Naive thymus-derived CD4-positive, alpha-beta T cell (primary cell): Measurements from ENCODE around the gene DLX6. TPM values are rescaled to one million over a fixed set of nuclear protein-coding genes. Genes with fewer than 3 reads are reported as not detected.

Source experiments
- ATAC-seq: fragments of 150-1000 bp; cut with Tn5 transposase; 2 replicates; pipeline ENCODE4 v1.10.0; 2021; ENCODE audit warnings: mild to moderate bottlenecking, moderate library complexity
- CTCF ChIA-PET: fragments of 350-600 bp; sonication (Branson Sonifier 250); formaldehyde crosslinking; loops from one replicate; lab custom pipeline; 2021; ENCODE audit warnings: antibody characterized with exemption; lab: Charles Lee
- POLR2A ChIA-PET: fragments of 350-600 bp; sonication (Branson Sonifier 250); formaldehyde crosslinking; loops from one replicate; lab custom pipeline; 2021; ENCODE audit warnings: antibody characterized with exemption, inconsistent platforms; lab: Charles Lee
- DNase-seq, 9 donors: peaks; one replicate each; pipeline versions ENCODE4 v3.0.0 to v3.0.0-alpha.2; 2020 to 2022; ENCODE audit warnings: mixed read lengths in 1 of 9
- H3K27ac ChIP-seq: one replicate; pipeline ENCODE4 v1.7.0; 2013; ENCODE audit warnings: mild to moderate bottlenecking, low read depth, low read length, moderate library complexity
- H3K27me3 ChIP-seq, 2 donors: one replicate each; pipeline ENCODE4 v1.7.0; 2013; ENCODE audit warnings: low read length in 2 of 2, mild to moderate bottlenecking in 2 of 2, moderate library complexity in 2 of 2; ENCODE audit not compliant: control insufficient read depth in 2 of 2, insufficient read depth in 2 of 2
- H3K36me3 ChIP-seq, 3 experiments: 1 replicate in 2 of 3; 2 replicates in 1 of 3; pipeline ENCODE4 v1.7.0; 2013; ENCODE audit warnings: low read length in 3 of 3, mild to moderate bottlenecking in 3 of 3, moderate library complexity in 1 of 3; ENCODE audit not compliant: insufficient read depth in 3 of 3, control insufficient read depth in 2 of 3
- H3K4me1 ChIP-seq, 2 donors: one replicate each; pipeline ENCODE4 v1.7.0; 2013; ENCODE audit warnings: low read length in 2 of 2, mild to moderate bottlenecking in 2 of 2, moderate library complexity in 1 of 2; ENCODE audit not compliant: control insufficient read depth in 2 of 2, insufficient read depth in 2 of 2
- H3K4me3 ChIP-seq: 2 replicates; pipeline ENCODE4 v1.7.0; 2013; ENCODE audit warnings: mild to moderate bottlenecking, low read length
- H3K9me3 ChIP-seq, 3 experiments: 1 replicate in 2 of 3; 2 replicates in 1 of 3; pipeline ENCODE4 v1.7.0; 2013; ENCODE audit warnings: low read length in 3 of 3; ENCODE audit not compliant: control insufficient read depth in 2 of 3
- H3K27ac Mint-ChIP-seq, 9 donors: one replicate each; pipeline ENCODE4 v1.8.0; 2020 to 2022; ENCODE audit warnings: mixed read lengths in 9 of 9, mild to moderate bottlenecking in 8 of 9, moderate library complexity in 5 of 9, inconsistent platforms in 2 of 9
- H3K27me3 Mint-ChIP-seq, 5 donors: one replicate each; pipeline ENCODE4 v1.8.0; 2021 to 2022; ENCODE audit warnings: mixed read lengths in 5 of 5, mild to moderate bottlenecking in 1 of 5
- H3K36me3 Mint-ChIP-seq, 5 donors: one replicate each; pipeline ENCODE4 v1.8.0; 2020 to 2022; ENCODE audit warnings: mixed read lengths in 5 of 5, mild to moderate bottlenecking in 3 of 5, inconsistent platforms in 1 of 5
- H3K4me1 Mint-ChIP-seq, 7 donors: one replicate each; pipeline ENCODE4 v1.8.0; 2020 to 2022; ENCODE audit warnings: mixed read lengths in 7 of 7, mild to moderate bottlenecking in 3 of 7, inconsistent platforms in 1 of 7
- H3K4me3 Mint-ChIP-seq, 10 donors: one replicate each; pipeline ENCODE4 v1.8.0; 2020 to 2022; ENCODE audit warnings: mild to moderate bottlenecking in 10 of 10, mixed read lengths in 10 of 10, moderate library complexity in 6 of 10, inconsistent platforms in 2 of 10
- H3K9me3 Mint-ChIP-seq, 11 donors: one replicate each; pipeline ENCODE4 v1.8.0; 2020 to 2022; ENCODE audit warnings: mixed read lengths in 11 of 11, mild to moderate bottlenecking in 4 of 11, inconsistent platforms in 1 of 11, moderate library complexity in 1 of 11
- intact Hi-C, 2 donors: fragments of 100-400 bp; cut with micrococcal nuclease; formaldehyde crosslinking; loops; one replicate each; pipeline ENCODE4 v1.15.1; 2023
- polyA plus RNA-seq, 2 donors: library from polyadenylated mRNA; unstranded; fragments of 300-500 nt; fragmentation: Illumina TruSeq; gene quantifications; one replicate each; pipeline ENCODE4 v1.2.3, GENCODE V29; 2021
- total RNA-seq, 6 experiments: library from RNA in 5 of 6; stranded (reverse) in 5 of 6; gene quantifications; 1 replicate in 5 of 6; 2 replicates in 1 of 6; pipeline ENCODE4 v1.2.3 and lab custom pipeline; 2021 to 2026

DLX6 gene
- total and polyA plus RNA-seq, 7 experiments from 2014 or later: not detected

DNA sequence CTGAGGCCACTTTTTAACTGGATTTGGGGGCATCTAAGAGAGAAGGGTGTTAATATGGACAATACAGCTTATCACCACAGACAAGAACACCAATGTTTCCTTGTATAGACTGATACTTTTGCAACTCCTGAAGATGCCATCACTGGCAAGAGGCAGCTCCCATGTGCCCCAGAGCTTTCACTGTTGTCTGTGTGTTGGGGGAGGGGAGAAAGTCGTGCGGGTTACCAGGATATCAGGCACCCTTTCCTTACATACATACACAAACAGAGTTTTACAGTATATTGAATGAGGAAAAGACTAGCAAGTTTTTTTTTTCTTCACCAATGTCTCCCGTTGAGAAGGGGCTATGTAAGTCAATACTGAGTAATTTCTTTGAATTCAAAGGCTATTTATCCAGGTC is 4.1 kb upstream of the DLX6 start:
- ATAC-seq (no peak), DNase-seq (no peak)
- peaks cover 5 to 10% of the 10 kb centered on the region in 2 donors for H3K4me1 ChIP-seq
- Mint-ChIP-seq H3K36me3 (peaks cover 0 to 10% (median 0%) of the 10 kb centered on the region in 5 donors), H3K4me3 (no peak overlapping the region), H3K4me1 (peaks cover 5 to 27% (median 18%) of the 10 kb centered on the region in 7 donors), H3K27me3 (peaks cover 86 to 97% (median 88%) of the 10 kb centered on the region in 5 donors), H3K27ac (no peak overlapping the region), H3K9me3 (peaks cover 0 to 43% (median 7%) of the 10 kb centered on the region in 11 donors)
- CTCF ChIA-PET: no interaction called here
- peaks cover 0 to 6% (median 0%) of the 10 kb centered on the region in 3 experiments for H3K9me3 ChIP-seq
- intact Hi-C loops: no loop called here
- POLR2A ChIA-PET: no interaction called here
- H3K36me3 ChIP-seq: no peaks in the 10 kb centered on the region
- no peak overlapping the region for H3K4me3 ChIP-seq
- no peak overlapping the region for H3K27ac ChIP-seq
- peaks cover 11 to 54% of the 10 kb centered on the region in 2 donors for H3K27me3 ChIP-seq

- Histone ChIP-seq H3K27ac (no peak overlapping the region), H3K27me3 (peaks cover 8 to 53% of the 10 kb centered on the region in 2 donors), H3K36me3 (no peaks in the 10 kb centered on the region), H3K9me3 (peaks cover 0 to 6% (median 0%) of the 10 kb centered on the region in 3 experiments), H3K4me1 (peaks cover 7 to 14% of the 10 kb centered on the region in 2 donors), H3K4me3 (no peak overlapping the region)
- DNase-seq: no peak
- peaks cover 0 to 36% (median 7%) of the 10 kb centered on the region in 11 donors for H3K9me3 Mint-ChIP-seq
- peaks cover 0 to 10% (median 0%) of the 10 kb centered on the region in 5 donors for H3K36me3 Mint-ChIP-seq
- intact Hi-C loops: no loop called here
- POLR2A ChIA-PET: no interaction called here
- H3K27ac Mint-ChIP-seq: peak overlapping the region in 1 of 9 donors; percentile 20
- H3K4me3 Mint-ChIP-seq: no peak overlapping the region
- H3K27me3 Mint-ChIP-seq: peaks cover 82 to 95% (median 85%) of the 10 kb centered on the region in 5 donors
- ATAC-seq: no peak
- peaks cover 7 to 29% (median 22%) of the 10 kb centered on the region in 7 donors for H3K4me1 Mint-ChIP-seq
- CTCF ChIA-PET: no interaction called here
Observed at GRCh38 chr7:97001656-97002554, 3.4 kb upstream of the DLX6 start.

DNA sequence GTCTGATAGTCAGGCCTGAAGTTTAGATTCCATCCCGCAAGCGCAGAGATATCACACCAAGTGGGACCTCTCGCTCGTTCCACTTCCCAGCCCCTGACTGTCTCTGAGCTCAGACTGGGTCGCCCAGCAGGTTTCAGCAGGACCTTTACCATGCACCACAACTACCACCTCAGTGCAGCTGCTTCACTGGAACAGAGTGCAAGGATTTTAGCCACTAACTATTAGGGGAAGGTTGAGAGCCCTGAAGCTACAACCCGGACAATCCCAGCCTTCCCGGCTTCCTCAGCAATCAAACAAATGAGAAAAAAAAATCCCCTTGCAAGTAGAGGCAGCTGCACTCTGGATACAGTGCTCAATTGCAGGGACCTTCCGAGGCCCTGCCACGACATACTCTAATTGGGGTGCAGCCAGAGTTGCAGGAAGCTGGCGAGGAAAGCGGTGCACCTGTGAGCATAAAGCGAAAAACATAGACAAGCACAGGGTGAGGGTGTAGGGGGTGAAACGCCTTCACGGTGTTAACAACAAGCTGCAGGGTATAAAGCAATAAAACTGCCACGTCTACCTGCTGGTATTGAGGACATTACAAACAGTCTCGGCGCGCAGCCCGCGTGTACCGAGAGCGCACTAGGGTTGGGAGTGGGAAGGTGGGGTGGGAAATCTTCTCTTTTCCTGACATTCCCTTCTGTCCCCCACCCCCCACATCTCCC is 2.6 kb upstream of the DLX6 start:
- Mint-ChIP-seq H3K9me3 (peaks cover 0 to 30% (median 7%) of the 10 kb centered on the region in 11 donors), H3K27ac (peak overlapping the region in 2 of 9 donors; percentile 33 to 43), H3K27me3 (peaks cover 79 to 95% (median 85%) of the 10 kb centered on the region in 5 donors), H3K4me3 (peak overlapping the region in 4 of 10 donors; percentile 6 to 75 (median 16)), H3K4me1 (peaks cover 7 to 29% (median 22%) of the 10 kb centered on the region in 7 donors), H3K36me3 (peaks cover 0 to 10% (median 0%) of the 10 kb centered on the region in 5 donors)
- ChIA-PET CTCF (no interaction called here), POLR2A (no interaction called here)
- no peak for DNase-seq
- Histone ChIP-seq H3K27me3 (peaks cover 8 to 49% of the 10 kb centered on the region in 2 donors), H3K27ac (no peak overlapping the region), H3K4me1 (peaks cover 12 to 19% of the 10 kb centered on the region in 2 donors), H3K9me3 (peaks cover 0 to 6% (median 0%) of the 10 kb centered on the region in 3 experiments), H3K4me3 (no peak overlapping the region), H3K36me3 (no peaks in the 10 kb centered on the region)
- no peak for ATAC-seq
- intact Hi-C loops: no loop called here

- Mint-ChIP-seq H3K36me3 (peaks cover 0 to 10% (median 0%) of the 10 kb centered on the region in 5 donors), H3K27me3 (peaks cover 80 to 94% (median 84%) of the 10 kb centered on the region in 5 donors), H3K4me3 (peak overlapping the region in 9 of 10 donors; percentile 17 to 88 (median 74)), H3K4me1 (peaks cover 7 to 29% (median 22%) of the 10 kb centered on the region in 7 donors), H3K27ac (peak overlapping the region in 2 of 9 donors; percentile 43 to 52), H3K9me3 (peaks cover 0 to 30% (median 7%) of the 10 kb centered on the region in 11 donors)
- Histone ChIP-seq H3K4me1 (peaks cover 12 to 19% of the 10 kb centered on the region in 2 donors), H3K4me3 (no peak overlapping the region), H3K9me3 (peaks cover 0 to 6% (median 0%) of the 10 kb centered on the region in 3 experiments), H3K36me3 (no peaks in the 10 kb centered on the region), H3K27ac (no peak overlapping the region), H3K27me3 (peaks cover 8 to 48% of the 10 kb centered on the region in 2 donors)
- ChIA-PET CTCF (no interaction called here), POLR2A (no interaction called here)
- no peak for ATAC-seq
- intact Hi-C loops: loop anchor here in 1 of 2 donors (1.0 kb wide), 1 partner anchor 21 kb away; the partner anchor contains the start of gene DLX5
- no peak for DNase-seq
Observed at GRCh38 chr7:97003262-97004246, 1.8 kb upstream of the DLX6 start.

DNA sequence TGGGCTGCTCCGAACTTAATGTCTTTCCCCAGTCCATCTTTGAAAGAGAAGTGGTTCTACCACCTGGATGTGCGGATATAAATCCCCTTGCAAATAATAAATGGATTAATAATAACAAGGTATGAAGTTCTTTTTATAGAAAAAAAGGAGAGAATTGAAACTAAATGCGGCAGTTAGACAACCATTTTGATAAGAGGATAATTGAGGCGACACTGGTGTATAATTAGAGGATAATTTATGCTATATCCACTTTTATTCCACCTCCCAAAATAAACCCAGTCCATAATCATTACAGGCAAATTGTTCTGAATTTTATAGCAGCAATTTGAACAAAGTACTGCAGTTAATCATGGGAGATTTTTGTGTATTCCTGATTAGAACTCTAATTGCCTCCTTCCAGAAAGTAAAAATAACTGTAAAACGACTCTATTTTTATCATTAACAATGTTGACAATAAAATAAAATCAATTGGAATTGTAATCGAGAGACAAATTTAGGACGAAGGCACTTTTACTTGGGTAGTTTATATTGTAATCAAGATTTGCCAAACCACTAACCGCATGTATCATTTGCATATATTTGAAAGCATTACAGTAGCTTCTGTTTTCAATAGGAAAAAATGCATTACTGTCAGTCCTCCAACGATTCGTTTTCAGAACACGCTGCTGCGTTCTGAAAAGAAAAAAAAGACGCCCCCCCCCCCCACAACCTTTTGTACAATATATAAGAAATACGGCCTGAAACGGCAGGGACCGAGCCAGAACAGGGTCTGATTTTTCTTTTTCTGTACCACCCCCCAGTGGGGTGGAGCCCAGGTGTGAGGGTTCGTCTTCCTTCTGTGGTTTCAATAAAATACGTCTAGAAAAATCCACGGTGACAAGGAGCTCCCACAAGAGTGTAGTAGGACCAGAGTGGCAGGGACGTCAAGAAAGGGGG is 838 bp upstream of the DLX6 start:
- H3K4me3 Mint-ChIP-seq: peak overlapping the region in 9 of 10 donors; percentile 48 to 88 (median 76)
- no peak for DNase-seq
- Histone ChIP-seq H3K4me1 (peaks cover 12 to 19% of the 10 kb centered on the region in 2 donors), H3K9me3 (peaks cover 0 to 6% (median 0%) of the 10 kb centered on the region in 3 experiments), H3K27ac (no peak overlapping the region), H3K27me3 (peaks cover 12 to 54% of the 10 kb centered on the region in 2 donors), H3K36me3 (no peaks in the 10 kb centered on the region), H3K4me3 (peak overlapping the region; percentile 33)
- ChIA-PET POLR2A (no interaction called here), CTCF (no interaction called here)
- peak overlapping the region in 1 of 9 donors; percentile 29 for H3K27ac Mint-ChIP-seq
- ATAC-seq: no peak
- H3K36me3 Mint-ChIP-seq: peaks cover 0 to 10% (median 0%) of the 10 kb centered on the region in 5 donors
- peaks cover 7 to 29% (median 17%) of the 10 kb centered on the region in 7 donors for H3K4me1 Mint-ChIP-seq
- H3K9me3 Mint-ChIP-seq: peaks cover 0 to 32% (median 9%) of the 10 kb centered on the region in 11 donors
- intact Hi-C loops: loop anchor here in 1 of 2 donors (1.0 kb wide), 1 partner anchor 20 kb away; the partner anchor contains the start of gene DLX5
- peaks cover 79 to 92% (median 83%) of the 10 kb centered on the region in 5 donors for H3K27me3 Mint-ChIP-seq
